HS-27A (cell line): ENCODE results near the gene MAP2K5.

Experiments
- DNase-seq: peaks from one replicate; pipeline ENCODE4 v3.0.0-alpha.2; 2012; ENCODE audit warnings: low read depth, missing footprints

MAP2K5 gene

GRCh38 chr15:67807141-67807540 is 264.6 kb downstream of the MAP2K5 start:
- no peak for DNase-seq

- no peak for DNase-seq
These were observed 265.3 kb downstream of the MAP2K5 start for GRCh38 chr15:67807836-67808235.

- no peak for DNase-seq
These were observed 266.3 kb downstream of the MAP2K5 start for GRCh38 chr15:67808821-67809220.

GRCh38 chr15:67809441-67809840 is 266.9 kb downstream of the MAP2K5 start:
- DNase-seq, result no peak

GRCh38 chr15:67809866-67810265 is 267.4 kb downstream of the MAP2K5 start:
- no peak for DNase-seq

GRCh38 chr15:67812241-67812644 is 269.7 kb downstream of the MAP2K5 start:
- DNase-seq, result no peak

- DNase-seq, result no peak
These were observed 270.7 kb downstream of the MAP2K5 start for GRCh38 chr15:67813104-67813634.

GRCh38 chr15:67815036-67815592 is 272.6 kb downstream of the MAP2K5 start:
- DNase-seq, result no peak

GRCh38 chr15:67816668-67817067 is 274.2 kb downstream of the MAP2K5 start:
- no peak for DNase-seq

GRCh38 chr15:67818464-67818863 is 276.0 kb downstream of the MAP2K5 start:
- DNase-seq, result no peak

- DNase-seq, result no peak
These were observed 277.1 kb downstream of the MAP2K5 start for GRCh38 chr15:67819636-67820035.

GRCh38 chr15:67820122-67820991 is 277.9 kb downstream of the MAP2K5 start:
- no peak for DNase-seq

- DNase-seq, result no peak
These were observed 278.7 kb downstream of the MAP2K5 start for GRCh38 chr15:67820992-67821783.

- no peak for DNase-seq
These were observed 279.4 kb downstream of the MAP2K5 start for GRCh38 chr15:67821784-67822440.

GRCh38 chr15:67822537-67823313 is 280.2 kb downstream of the MAP2K5 start:
- no peak for DNase-seq

- no peak for DNase-seq
These were observed 281.1 kb downstream of the MAP2K5 start for GRCh38 chr15:67823314-67824196.

GRCh38 chr15:67824197-67824968 is 281.9 kb downstream of the MAP2K5 start:
- DNase-seq, result no peak

GRCh38 chr15:67824976-67825880 is 282.7 kb downstream of the MAP2K5 start, which contains the start of gene SKOR1:
Gene SKOR1, plus strand, starts transcription at chr15:67825509. Its CDS starts 94 bp downstream, at chr15:67825603.
- no peak for DNase-seq
